Stimulated activated naive CD4-positive, alpha-beta T cell (primary cell): ENCODE results near the gene SFRP5.
A peak's percentile ranks its signal among the peaks of the same experiment; 100 is the strongest.

Experiments
- DNase-seq, 6 experiments: peaks; one replicate each; lab custom pipeline; 2025; lab: John Stamatoyannopoulos, UW

Gene SFRP5

DNA sequence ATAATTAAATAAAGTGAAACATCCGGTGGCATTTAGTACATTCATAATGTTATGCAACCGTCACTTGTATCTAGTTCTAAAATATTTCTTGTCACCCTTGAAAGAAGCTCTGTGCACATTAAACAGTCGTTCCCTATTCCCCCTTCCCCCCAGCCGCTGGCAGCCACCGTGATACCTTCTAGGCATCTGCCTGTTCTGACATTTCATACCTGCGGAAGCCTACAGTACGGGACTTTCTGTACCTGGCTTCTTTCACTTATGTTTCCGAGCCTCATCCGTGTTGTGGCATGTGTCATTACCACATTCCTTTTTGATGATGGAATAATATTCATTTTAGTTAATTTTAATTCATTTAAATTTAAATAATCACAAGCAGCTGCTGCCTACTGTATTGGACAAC is 13.9 kb upstream of the SFRP5 start:
- no peak for DNase-seq

DNA sequence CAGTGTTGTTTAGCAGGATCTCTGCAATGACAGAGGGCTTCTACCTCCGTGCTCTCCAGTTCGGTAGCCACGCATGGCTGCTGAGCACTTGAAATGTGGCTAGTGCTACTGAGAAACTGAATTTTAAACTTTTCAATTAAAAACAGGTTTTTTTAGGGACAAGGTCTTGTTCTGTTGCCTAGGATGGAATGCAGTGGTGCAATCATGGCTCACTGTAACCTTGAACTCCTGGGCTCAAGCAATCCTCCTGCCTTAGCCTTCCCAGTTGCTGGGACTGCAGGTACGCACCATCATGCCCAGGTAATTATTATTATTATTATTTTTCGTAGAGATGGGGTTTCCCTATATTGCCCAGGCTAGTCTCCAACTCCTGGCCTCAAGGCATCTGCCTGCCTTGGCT is 13.4 kb upstream of the SFRP5 start:
- no peak for DNase-seq

DNA sequence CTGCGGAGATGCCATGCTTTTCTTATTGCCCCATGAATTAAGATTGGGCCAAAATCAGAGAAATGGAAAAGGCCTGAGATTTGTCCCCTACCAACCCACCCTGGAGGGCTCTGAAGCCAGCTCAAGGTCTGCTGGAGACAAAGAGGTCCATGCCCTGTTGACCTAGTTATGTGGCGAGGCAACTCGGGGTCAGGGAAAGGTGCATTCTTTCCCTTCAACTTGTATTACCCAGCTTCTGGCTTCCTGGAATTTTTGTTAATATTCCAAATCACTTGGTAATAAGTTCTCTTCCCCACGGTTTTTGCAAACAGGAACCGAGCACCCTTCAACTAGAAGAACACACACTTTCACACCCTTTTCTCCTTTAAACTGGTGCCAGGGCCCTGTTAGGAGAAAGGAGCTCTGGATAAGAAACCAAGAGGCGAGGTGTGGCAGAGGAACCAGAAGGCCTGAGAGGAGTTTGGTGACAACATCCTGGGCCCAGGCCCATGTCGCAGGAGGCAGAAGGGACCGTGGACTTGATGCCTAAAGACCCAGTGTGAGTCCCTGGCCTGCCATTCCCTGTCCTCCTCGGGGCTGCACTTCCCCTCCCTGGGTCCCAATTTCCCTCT is 12.5 kb upstream of the SFRP5 start:
- DNase-seq = no peak

DNA sequence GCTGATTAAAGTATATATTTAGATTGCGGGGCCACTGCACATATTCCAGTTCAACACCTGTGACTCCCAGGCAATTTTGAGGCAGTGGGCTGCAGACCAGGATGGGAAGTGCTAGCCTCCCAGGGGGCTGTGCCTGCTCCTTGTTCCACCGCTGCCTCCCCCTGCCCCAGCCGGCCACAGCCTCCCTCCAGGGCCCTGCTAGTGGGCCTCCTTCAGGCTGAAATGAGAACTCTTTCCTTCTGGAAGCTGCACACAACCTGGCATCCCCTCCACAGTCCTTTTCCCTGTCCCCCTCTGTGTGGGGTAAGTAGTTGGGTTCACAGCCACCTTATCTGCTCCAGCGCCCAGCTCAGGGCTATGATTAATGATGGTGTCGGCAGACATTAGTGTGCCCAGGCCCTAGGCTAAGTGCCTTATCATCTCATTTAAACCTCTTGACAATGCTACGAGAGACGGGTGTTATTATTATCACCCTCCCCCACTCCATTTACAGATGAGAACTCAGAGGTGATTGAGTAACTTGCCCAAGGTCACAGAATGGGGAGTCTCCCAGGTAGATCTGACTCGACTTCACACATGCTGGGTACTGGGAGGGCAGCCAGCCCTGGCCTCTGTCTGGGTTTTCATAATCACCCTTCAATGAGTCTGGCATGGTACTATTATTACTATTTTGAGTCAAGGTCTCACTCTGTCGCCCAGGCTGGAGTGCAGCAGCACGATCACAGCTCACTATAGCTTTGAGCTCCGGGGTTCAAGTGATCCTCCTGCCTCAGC is 10.8 kb upstream of the SFRP5 start:
- peak in 1 of 6 experiments; percentile 32 for DNase-seq

DNA sequence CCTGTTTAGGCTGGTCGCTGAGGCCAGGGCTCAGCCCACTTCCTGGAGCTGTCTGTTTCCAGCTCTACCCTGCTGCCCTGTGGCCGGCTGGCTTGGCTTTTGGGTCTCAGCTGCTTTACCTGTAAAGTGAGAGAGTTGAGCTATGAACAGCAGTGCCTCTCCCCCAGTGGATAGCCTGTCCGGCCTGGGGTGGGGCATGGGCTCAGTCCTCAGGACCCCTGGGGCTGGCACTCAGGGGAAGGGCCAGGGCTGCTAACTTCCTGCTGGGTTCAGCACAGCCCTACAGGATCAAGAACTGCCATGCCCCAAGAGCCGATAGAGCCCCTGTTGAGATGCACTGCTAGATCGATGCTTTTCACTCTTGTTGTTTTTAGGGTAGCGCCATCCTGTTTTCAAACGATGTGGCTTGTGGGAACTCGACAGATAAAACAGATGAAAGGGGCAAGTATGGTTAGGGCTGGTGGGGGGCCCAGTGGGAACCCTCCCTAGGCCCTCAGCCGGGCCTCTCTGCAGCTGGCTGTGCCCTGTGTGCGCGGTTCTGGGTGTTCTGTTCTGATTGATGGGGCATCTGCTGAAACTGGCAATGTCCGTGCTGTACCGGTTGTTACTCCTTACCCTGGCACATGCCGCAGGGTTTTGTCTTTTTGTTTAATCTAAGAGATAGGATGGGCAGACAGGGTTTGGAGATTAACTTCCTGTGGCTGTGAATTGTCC is 10.0 kb upstream of the SFRP5 start:
- peak in 3 of 6 experiments; percentile 20 to 61 (median 57) for DNase-seq

DNA sequence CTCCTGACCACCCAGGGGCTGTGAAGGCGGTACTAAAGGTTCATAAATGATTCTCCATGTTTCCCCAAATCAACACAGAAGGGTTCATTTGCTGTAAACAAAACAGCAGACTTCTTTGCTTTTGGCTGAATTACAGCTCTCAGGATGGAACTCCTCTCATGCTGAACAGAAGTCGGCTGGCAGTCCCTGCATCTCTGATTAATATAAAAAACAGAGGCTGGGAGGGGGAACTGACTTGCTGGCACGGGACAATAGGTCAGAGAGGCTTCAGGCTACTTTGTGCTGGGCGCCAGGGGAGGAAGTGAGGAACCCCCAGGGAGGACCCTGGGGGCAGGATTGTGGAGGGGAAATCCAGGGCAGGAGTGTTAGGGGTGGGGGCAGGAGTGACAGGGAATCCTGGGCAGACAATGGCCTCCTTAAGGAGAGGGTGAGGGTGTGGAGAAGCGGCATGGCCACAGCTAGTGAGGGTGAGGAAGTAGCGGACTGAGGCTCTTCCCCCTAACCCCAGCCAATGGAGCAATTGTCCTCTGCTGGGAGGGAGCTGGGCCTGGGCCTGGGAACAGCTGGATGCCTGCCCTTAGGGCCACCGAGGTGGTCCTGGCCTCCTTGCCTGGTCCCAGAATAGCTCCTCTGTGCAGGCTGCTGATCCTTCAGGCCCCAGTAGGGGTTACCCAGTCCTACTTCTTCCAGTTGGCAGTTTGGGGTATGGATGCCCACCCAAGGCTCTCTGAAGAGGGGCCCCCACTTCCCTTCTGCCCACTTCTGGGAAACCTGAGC is 9.2 kb upstream of the SFRP5 start:
- DNase-seq = no peak

DNA sequence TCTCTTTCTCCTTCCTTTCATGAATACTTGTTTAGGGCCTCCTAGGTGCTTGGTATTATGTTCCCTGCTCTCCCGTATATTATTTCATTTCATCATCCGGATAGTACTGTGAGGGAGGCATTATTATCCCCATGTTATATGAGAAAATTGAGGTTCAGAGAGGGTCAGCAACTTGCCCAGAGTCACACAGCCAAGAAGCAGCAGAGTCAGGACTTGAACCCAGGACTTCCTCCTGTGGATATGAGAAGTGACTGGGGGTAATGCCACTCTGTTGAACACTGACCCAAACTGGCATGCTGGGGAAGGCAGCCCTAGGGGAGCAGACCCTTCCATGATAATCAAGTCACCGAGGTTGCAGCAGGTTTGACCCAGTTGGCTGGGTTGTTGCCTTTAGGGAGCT is 8.2 kb upstream of the SFRP5 start:
- no peak for DNase-seq

DNA sequence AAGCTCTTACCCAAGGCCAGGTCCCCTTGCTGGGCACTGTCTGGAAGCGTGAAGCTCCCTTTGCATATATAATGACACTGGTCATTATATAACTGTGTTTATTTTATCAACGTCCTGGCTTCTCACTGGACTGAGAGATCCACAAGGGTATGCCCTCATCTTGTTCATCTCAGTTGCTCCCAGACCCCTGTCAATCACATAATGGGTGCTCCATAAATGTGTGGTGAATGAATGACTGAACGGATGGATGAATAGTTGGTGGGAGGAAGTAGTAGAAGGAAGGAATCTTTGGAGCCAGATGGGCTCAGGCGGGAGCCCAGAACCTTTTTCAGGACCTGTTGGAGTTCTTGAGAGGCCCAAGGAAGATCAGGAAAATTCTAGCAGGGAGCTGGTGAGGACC is 7.7 kb upstream of the SFRP5 start:
- no peak for DNase-seq

DNA sequence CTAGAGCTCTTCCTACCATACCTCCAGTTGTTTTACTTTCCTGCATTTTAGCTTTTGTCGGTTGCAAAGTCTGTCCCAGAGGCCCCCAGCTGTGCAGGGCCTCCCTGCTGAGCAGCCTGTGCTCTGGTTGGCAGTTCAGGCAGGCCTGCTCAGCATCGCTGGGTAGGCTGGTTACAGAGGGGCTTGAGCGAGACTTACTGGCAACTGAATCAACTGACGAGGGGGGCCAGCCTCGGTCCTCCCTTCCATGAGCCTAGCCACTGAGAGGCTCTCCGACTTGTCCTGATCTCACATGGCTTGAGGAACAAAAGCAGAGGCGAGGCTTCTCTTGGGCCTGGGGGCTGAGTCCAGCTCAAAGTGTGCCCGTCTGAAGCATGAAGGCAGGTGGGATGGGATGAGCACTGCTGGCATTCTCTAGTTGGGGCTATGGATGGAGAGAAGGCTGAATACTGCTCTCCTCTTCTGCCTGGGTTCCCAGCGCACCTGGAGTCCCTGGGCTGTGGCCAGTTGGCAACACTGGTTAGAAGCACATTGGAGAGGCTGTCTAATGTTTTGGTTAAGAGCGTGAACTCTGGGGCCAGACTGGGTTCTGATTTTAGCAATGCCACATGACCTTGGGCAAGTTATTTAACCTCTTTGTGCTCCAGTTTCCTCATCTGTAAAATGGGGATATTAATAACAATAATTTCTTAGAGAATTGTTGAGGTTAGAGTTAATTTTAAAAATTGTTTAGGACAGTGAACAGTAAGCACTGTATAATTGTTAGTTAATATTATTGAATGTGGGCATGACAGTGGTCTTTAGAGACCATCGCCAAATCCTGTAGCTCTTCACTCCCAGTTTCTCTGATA is 6.9 kb upstream of the SFRP5 start:
- DNase-seq = no peak

DNA sequence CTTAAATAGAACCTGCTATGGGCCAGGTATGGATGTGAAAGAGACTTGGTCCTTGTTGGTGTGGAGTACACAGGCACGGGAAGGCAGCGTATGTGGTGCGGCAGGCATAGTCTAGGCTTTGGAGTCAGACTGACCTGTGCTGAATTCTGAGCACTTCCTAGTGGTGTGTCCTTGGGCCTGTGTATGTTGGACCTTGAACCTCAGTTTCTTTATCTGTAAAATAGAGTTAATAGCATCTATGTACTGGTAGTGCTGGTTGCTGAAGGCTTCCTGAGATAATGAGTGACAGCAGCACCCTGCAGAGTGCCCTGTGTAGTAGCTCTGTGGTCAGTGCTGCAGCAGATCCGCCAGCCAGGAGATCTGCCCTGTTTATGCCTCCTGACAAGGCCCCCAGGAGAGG is 5.3 kb upstream of the SFRP5 start:
- DNase-seq = no peak

DNA sequence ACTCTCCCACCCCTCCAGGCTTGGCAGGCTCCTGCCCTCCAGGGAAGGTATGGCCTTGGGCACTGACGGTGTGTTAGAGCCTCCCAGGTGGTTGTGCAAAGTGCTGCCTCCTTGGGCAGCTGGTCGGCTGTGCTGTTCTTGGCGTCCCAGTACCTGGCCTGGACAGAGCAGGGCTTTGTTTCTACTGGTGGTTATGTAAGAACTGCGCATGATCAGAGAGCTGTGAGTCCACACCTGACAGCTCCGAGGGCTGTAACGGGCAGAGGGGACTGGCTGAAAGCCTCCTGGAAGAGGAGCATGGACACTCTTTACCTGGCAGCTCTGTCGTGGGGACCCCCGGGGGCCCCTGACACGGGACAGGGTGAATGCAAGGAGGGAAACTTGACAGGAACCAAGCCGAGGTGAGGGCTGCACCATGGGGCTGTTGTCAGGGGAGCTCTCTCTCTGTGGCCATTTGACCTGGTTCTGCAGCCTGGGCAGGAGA is 3.1 kb upstream of the SFRP5 start:
- no peak for DNase-seq

DNA sequence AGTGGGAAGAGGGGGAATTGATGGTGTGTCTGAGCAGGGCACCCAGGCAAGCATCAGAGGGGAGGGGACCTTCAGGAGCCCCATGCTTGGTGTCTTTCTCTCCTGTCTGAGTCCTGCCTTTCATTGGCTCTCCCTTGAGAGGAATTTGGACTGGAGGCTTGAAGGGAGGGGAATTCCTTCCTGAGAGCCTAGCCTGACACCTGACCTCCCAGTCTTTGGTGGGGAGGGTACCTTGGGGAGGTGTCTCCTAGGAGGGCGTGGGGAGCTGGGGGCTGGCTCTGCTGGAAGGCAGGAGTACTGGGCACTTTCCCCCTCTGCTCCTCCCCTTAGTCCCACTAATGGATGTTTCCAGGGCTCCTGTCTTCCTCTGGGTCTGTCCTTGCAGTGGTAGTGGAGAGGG is 1.3 kb upstream of the SFRP5 start:
- DNase-seq = no peak

DNA sequence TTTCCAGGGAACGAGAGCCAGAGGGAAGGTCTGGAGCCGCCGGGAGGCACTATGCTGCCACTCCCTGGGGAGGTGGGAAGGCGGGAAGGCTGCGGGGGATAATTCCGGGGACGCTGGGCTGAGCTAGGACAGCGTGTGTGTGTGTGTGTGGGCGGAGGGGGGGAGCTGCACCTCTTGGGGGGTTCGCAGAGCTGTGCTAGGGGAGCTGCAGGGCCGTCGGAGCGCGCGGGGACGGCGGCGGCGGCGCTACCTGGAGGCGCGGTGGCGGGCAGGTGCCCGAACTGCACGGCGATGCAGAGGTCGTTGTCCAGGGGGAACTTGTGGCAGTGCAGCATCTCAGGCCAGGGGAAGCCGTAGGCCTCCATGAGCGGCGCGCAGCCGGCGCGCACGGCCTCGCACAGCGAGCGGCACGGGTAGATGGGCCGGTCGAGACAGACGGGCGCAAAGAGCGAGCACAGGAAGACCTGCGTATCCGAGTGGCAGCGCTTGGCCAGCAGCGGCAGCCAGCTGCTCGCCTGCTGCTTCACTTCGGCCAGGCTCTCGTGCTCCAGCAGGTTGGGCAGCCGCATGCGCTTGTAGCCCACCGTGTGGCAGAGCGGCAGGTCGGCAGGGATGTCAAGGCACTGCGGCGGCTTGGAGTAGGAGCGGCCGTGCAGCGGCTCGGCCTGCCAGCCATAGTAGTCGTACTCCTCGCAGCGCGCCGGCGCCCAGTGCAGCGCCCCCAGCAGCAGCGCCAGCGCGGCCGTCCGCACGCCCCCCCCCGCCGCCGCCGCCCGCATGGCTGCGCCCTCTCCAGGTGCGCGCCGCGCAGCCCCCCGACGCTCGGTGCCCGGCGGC is 526 bp downstream of the SFRP5 start:
- DNase-seq = no peak

DNA sequence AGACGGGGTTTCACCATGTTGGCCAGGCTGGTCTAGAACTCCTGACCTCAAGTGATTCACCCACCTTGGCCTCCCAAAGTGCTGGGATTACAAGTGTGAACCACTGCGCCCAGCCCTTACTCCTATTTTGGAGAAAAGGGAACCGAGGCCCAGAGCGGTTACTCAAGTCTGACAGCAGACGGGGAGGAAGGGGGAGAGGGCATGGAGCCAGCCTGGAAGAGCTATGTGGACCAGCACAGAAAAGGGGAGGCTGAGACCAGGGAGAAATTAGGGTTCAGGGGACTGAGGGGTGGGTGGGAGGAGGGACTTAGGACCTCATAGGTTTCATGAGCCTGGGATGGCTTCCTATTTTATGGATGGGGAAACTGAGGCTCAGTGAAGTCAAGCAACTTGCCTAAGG is 1.5 kb downstream of the SFRP5 start:
- no peak for DNase-seq

DNA sequence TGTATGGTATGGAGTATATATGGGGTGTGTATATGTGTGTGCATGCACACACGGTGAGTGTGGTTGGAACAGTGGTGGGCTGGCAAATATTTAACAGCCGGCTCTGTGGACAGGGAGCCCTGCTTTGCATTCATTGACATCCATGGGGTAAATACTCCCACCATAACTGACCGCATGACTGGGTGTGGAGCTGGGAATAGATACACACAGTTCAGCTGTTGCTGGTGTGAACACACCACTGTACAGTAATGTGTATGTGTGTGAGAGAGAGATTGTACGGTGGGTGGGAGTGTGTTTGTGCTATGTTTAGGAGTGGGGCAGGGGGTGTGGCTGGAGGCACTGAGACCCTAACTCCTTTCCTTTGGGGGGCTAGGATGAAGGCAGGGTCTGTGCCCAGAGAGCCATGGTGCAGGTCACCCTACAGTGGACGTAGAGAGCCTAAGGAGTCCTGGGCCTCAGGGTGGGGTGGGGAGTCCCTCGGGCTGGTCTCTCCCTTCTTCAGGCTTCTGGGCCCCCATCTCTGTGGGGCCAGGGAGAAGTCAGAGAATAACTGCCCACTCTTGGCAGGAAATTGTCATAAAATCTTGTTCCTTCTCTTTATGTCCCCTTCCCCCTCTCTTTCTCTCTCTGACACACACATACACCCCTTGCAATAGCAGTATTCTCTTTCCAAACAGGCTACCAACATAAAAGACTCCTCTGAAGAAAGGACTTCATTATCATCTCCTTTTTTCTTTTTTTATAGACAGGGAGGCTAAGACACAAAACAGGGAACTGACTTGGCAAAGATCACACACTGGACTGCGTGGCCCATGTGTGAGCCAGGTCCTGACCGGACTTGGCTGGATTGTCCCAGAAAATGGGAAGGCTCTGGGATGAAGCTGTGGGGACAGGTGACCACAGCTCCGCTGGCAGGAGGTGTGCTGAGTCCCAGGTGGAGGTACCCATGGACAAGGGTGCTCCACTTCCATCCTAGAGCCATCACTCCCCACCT is 3.2 kb downstream of the SFRP5 start:
- DNase-seq = no peak

DNA sequence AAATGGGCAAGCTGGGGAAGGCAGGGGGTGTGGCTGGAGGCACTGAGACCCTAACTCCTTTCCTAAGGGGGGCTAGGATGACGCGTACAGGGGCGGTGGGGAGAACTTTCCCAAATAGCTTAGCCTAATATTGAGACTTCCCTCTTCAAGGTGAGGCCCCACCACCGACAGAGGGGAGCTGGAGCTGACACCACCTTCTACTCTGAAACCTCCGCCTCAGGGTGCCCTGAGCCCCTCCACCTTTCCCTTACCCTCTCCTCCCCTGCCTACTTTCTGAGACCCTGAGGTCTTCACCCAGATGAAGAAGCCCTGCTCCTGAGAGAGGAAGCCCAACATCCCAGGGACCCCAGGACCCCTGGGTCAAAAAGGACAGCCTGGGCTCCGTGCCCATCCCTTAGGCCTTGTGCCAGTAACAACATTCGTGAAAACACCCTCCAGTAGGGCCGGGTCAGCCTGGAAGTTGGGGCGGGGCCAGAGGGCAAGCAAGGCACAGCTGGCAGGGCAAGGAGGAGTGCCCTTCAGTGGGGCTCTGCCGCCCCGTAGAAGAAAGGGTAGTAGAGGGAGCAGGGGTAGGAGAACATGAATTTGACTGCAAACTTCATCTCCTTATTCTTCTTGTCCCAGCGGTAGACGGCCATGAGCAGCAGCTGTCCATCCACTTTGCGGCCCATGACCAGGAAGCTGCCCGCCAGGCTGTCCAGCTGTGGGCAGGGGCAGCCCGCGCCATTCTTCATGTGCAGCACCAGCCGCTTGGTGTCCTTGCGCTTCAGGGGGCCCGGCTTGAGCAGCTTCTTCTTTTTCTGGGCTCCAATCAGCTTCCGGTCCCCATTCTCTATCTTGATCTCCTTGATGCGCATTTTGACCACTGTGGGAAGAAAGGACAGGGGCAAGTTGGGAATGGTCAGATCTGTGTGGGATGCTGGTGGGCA is 4.5 kb downstream of the SFRP5 start:
- DNase-seq = no peak

DNA sequence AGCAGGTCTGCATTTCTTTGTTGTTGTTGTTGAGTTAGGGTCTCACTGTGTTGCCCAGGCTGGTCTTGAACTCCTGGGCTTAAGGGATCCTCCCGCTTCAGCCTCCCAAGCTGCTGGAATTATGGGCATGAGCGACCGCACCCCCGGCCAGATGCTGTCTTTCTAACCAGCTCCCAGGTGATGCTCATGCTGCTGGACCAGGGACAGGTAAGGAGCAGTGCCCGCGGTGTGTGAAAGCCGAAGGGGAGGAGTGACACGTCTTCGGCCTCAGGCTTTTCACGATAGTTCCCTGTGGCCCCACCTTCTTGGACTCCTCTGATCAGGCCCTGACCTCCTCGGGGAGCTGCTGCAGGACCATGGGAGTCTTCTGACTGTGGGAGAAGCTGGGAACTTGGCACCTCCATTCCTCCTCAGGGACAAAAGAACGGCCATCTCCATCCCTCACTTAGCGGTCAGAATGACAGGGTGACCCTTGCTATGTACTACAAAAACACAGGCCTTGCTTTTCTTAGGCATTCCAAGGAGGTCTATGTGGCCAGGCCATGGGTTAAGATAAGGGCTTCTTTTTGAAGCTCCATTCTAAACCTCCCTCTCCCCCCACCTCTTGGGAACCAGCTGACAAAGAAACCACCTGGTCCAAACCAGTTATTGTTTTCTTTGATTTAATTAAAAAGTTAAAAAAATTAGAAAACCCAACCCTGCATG is 5.5 kb downstream of the SFRP5 start:
- DNase-seq = no peak
